AG09319 (cell line): ENCODE results near the gene FOSL1.

Source experiments
- DNase-seq: peaks from one replicate; pipeline ENCODE4 v3.0.0-alpha.2; 2010; ENCODE audit warnings: low read depth; ENCODE audit errors: extremely low read depth
- CTCF ChIP-seq: IDR thresholded peaks from 2 replicates; pipeline ENCODE4 v1.5.1; 2011; ENCODE audit warnings: low read depth, mild to moderate bottlenecking, inconsistent platforms, low read length, moderate library complexity

Gene FOSL1

DNA sequence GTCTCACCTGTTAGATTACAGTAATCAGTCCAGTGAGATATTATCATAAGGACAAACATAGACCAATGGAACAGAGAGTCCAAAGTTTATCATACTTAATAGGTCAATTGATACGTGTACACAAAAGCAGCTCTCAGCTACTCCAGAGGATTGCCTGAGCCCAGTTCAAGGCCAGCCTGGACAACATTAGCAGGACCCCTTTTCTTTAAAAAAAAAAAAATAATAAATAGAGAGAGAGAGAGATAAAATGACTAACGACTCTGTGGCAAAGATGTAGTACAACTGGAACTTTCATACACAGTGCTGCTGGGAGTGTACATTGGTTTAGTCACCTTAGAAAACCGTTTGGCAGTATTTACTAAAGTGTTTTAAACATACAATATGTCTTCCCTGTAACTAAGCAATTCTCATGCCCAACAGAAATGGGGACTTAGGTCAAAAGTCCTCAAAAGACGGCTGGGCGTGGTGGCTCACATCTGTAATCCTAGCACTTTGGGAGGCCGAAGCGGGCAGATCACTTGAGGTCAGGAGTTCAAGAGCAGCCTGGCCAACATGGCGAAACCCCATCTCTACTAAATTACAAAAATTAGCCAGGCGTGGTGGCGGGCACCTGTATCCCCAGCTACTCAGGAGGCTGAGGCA lies 55.8 kb downstream of the FOSL1 start:
- no peak for DNase-seq

DNA sequence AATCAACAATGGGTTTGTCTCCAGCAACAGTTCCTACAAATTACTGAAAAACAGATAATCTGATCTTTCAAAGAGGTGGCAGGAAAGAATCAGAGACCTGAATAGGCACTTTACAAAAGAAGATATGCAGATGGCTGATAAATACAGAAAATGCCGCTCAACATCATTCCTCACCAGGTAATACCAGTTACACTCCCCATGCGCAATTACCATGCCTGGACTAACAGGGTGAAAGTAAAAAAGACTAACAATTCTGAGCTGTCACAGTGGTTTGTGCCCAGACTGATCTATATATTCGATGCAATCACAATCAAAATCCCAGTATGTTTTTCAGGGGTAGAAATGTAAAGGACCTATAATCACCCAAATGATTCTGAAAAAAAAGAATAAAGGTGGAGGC lies 56.4 kb downstream of the FOSL1 start:
- TF ChIP-seq CTCF: no peak
- DNase-seq: no peak

More for the DNA sequence above, 55.8 kb downstream of the FOSL1 start:
- no peak for TF ChIP-seq CTCF

- DNase-seq: no peak
- no peak for TF ChIP-seq CTCF
Measured at GRCh38 chr11:65842144-65842543, 58.0 kb downstream of the FOSL1 start.
